Stimulated activated CD4-positive, alpha-beta T cell treated with anti-CD3 and anti-CD28 coated beads, Interleukin-1b, Interleukin-23, amount 100 ng/mL, for 1 hour (primary cell): Measurements from ENCODE around the gene ZNF578.
"Not testable (repeated sequence)": the region's sequence is repeated elsewhere in the genome, so short reads cannot be mapped to it uniquely, and the experiment has no call there.

Experiments used
- DNase-seq, 2 donors: peaks; one replicate each; pipeline ENCODE4 v3.0.0-alpha.2; 2020; ENCODE audit warnings: low read depth in 2 of 2

The ZNF578 gene

GRCh38 chr19:52558732-52559445 is 105.5 kb downstream of the ZNF578 start:
- not testable (repeated sequence) for DNase-seq

GRCh38 chr19:52561611-52562010 is 108.3 kb downstream of the ZNF578 start:
- DNase-seq: not testable (repeated sequence)
